ENCODE results near the gene SPP2.

DNA sequence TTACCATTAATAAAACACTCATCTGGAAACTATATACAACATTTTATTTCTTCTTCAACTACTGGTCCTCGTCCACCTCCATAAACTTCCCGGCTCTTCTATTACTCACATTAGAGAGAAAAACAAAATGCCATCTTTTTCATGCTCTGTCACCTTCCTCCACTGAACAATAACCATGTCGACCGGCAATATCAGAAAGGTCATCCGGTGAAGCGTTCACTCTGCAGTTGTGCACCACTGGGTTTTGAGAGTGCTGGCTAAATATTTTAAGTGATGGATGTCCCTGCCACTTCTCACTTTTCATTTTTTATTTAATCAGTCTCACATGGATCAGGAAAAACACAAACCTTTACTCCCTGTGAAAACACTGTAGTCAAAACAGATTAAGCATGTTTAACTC, 48.2 kb downstream of the SPP2 start:
- TF ChIP-seq, protein P1, sequence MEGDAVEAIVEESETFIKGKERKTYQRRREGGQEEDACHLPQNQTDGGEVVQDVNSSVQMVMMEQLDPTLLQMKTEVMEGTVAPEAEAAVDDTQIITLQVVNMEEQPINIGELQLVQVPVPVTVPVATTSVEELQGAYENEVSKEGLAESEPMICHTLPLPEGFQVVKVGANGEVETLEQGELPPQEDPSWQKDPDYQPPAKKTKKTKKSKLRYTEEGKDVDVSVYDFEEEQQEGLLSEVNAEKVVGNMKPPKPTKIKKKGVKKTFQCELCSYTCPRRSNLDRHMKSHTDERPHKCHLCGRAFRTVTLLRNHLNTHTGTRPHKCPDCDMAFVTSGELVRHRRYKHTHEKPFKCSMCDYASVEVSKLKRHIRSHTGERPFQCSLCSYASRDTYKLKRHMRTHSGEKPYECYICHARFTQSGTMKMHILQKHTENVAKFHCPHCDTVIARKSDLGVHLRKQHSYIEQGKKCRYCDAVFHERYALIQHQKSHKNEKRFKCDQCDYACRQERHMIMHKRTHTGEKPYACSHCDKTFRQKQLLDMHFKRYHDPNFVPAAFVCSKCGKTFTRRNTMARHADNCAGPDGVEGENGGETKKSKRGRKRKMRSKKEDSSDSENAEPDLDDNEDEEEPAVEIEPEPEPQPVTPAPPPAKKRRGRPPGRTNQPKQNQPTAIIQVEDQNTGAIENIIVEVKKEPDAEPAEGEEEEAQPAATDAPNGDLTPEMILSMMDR (IDR thresholded peaks at IDR 0.05) = no peak
- no peak for TF ChIP-seq POLR2A (IDR thresholded peaks at IDR 0.05)

Measured in vagina (tissue), 2 donors.